GM19452 (cell line): Measurements from ENCODE around the gene CTNNA3.

Experiments
- ATAC-seq: cut with Tn5 transposase; IDR thresholded peaks from one replicate; pipeline ENCODE4 v1.9.1; 2021; ENCODE audit not compliant: unreplicated experiment

CTNNA3 gene

DNA sequence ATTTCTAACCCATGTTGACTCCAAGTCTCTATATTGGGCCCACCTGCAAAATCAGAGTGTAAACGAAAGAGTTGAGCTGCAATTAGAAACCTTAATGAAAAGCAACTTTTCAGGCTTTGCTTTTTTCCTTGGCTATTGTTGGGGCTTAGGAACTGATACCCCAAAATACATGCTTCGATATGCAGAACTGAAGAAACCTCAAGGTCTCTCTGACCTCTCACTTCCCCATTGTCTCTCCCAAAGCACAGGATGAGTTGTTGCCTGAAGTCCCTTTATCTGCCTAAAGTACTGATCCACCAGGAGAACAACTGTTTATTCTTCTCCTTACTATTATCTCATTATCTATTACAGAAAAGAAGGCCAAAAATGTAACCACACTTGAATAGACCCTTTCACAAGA, 1436.2 kb downstream of the CTNNA3 start:
- no peak for ATAC-seq

DNA sequence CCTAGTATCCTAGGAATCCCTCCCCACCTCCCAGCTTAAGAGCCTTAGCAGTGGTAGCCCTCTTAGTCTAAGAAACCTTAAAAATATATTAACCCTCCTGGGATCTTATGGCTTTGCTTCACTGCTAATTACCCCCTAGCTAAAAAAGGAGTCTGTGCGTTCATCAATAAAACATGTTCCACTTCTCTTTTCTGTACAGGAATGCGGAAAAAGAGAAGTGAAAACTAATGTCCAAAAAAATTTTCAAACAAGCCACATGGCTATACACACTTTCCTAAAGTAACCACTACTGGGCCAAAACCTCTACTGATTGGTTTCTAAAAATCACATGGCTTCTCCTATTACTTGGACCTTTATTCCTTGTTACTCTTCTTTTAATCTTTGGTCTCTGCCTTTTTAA, 1437.3 kb downstream of the CTNNA3 start:
- no peak for ATAC-seq

DNA sequence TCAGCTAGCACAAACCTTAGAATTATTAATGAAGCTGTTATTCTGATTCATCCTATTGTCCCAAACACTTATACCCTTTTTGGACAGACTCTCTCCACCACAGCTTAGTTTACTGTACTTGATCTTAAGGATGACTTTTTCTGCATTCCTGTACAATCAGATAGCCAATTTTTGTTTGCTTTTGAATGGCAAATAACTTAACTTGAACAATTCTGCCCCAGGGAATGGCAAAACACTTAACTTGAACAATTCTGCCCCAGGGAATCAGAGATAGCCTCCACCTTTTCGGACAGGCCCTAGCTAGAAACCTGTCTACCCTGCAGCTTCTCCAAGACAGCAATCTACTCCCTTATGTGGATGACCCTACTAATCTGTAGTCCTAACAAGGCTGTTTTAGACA, 1438.2 kb downstream of the CTNNA3 start:
- no peak for ATAC-seq

GRCh38 chr10:66252986-66253385, 1443.0 kb downstream of the CTNNA3 start:
- ATAC-seq = no peak

- ATAC-seq = no peak
Observed at GRCh38 chr10:66246177-66246576, 1449.8 kb downstream of the CTNNA3 start.

DNA sequence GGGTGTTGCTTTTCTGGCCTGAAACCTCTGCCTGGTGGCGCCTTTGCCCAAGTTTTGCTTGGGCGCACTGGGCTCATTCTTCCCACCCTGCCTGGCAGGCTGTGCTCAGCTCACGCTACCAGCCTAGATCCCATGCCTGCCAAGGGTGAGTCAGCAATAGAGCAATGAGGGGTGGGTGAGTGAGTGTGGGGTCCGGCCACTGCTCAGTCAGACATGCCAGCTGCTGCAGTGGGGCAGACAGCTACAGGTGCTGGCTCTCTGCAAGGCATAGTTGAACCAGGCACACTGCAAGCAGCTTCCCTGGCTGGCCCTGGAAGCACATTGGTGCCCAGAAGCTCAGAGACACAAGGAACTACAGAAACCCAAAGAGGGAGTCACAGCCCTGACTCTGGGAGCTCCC, 1451.0 kb downstream of the CTNNA3 start:
- no peak for ATAC-seq

DNA sequence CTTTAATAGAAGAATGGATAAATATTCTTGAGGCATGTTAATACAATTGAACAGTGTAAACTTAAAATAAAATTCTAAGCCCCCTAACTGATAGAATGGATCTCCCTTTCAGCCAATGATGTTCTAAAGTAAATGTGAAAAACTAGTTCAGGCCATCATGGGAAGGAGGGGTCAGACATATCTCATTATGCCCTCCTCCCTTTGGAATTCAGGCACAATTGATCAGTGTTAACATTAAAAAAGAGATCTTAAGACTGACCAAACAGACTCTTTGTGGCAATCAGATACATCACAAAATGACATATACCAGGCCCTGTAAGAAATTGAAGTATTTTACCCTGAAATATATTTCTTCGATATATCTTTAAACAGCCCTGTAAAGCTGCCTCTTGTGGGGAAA, 1453.1 kb downstream of the CTNNA3 start:
- ATAC-seq = no peak

GRCh38 chr10:66239062-66239461, 1456.9 kb downstream of the CTNNA3 start:
- ATAC-seq = no peak

DNA sequence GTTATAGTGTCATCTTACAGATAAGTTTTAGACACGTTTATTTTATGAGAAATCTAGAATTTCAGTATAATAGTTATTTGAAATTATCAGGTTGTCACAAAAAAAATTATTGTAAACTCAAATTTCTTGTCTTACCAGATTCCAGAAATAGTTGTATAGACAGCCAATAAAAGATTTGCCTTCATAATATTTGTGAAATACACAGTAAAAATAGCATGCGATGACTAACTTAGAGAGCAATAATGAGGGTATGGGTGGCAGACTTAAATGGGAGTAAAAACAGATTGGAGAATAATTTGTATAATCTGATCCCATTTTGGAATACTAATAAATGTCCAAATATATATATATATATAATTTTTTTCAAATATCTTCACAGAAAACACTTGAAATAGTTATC, 1457.7 kb downstream of the CTNNA3 start:
- ATAC-seq = no peak

DNA sequence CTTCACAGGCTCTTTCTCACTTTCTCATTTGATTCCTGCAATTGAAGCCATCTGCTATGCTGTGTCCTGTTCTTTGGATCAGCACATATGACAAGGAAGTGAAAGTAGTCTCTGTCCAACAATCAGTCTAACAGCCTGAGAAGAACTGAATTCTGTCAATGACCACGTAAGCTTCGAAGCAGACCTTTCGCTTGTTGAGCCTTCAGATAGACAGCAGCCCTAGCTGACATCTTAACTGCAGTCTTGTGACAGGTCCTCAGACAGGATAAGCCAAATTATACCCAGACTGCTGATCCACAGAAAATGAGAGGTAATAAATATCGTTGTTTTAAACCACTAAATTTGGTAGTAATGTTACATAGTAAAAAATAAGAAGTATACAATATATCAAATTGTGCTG, 1461.1 kb downstream of the CTNNA3 start:
- ATAC-seq = no peak

DNA sequence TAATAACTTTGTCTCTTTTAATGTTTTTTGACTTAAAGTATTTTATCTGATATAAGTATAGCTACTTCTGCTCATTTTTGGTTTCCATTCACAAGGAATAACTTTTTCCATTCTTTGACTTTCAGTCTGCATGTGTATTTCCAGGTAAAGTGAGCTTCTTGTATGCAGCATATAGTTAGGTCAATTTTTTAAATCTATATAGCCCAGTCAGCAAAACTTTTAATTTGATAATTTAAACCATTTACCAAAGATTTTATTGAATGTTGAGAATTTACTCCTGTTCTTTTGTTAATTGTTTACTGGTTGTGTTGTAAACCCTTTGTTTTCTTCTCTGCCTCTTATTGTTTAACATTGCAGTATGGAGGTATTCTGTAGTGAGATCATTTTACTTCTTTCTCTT, 1467.1 kb downstream of the CTNNA3 start:
- no peak for ATAC-seq

- ATAC-seq = no peak
Observed at GRCh38 chr10:66223656-66224055, 1472.3 kb downstream of the CTNNA3 start.

DNA sequence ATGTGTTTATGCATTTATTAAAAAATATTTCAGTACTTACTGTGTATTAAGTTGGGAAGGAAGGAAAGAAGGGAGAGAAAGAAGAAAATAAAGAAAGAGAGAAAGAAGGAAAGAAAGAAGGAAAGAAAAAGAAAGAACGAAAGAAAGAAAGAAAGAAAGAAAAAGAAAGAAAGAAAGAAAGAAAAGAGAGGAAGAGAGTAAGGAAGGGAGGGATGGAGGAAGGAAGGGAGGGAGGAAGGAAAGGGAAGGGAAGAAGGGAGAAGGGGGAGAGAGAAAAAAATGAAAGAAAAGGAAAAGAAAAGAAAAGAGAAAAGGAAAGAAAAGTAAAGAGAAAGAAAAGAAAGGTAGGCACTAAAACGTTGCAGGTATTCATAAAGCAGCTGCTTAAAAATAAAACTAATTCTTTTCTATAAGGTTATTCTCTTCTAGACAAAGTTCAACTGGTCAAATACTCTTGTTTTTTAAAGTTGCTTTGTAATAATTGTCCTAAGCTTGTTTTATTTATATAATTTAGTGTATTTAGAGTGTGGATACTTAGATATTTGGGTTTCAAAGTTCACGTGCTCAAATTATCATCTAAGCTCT, 1473.4 kb downstream of the CTNNA3 start:
- no peak for ATAC-seq

DNA sequence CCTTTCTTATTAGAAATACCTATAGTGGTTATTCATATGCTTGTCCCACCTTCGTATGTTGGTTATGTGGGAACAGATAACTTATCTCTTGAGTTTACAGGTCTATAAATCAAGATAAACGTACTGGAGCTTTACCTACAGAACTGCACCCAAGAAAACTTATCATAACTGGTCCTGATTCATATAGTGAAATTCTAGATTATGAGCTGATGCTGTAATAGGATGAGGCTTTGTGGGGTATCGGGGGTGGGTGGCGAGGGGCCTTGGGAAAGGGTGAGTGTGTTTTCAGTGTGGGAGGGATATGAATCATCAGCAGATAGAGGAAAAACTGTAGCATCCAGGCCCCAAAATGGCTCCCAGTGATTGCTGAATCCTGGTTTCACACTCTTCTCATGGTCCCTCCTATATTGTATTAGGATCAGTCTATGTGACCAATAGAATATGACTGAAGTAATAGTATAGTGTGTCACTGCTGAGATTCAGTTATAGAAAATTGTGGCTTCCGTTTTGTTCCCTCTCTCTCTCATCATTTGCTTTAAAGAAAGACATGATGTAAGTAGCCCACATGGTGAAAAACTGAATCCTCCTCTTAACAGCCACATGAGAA, 1476.9 kb downstream of the CTNNA3 start:
- ATAC-seq = no peak

- ATAC-seq = no peak
Observed at GRCh38 chr10:66218289-66218688, 1477.7 kb downstream of the CTNNA3 start.

DNA sequence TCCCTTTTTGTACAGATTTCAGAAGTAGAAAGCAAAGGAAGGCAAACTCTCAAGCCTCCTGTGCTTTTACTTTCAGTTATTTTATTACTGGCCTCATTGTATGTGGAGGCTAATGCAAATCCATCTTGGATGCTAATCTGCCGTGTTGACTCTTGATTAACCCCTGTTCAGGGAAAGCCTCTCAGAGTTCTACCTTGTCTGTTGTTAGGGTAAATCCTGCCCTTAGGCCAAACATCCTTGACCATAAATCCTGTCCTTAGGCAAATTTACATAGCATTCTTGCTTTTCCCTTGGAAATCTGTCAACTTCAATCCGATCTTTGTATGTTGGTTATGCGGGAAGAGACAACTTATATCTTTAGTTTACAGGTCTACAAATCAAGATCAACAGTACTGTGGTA, 1480.1 kb downstream of the CTNNA3 start:
- no peak for ATAC-seq

DNA sequence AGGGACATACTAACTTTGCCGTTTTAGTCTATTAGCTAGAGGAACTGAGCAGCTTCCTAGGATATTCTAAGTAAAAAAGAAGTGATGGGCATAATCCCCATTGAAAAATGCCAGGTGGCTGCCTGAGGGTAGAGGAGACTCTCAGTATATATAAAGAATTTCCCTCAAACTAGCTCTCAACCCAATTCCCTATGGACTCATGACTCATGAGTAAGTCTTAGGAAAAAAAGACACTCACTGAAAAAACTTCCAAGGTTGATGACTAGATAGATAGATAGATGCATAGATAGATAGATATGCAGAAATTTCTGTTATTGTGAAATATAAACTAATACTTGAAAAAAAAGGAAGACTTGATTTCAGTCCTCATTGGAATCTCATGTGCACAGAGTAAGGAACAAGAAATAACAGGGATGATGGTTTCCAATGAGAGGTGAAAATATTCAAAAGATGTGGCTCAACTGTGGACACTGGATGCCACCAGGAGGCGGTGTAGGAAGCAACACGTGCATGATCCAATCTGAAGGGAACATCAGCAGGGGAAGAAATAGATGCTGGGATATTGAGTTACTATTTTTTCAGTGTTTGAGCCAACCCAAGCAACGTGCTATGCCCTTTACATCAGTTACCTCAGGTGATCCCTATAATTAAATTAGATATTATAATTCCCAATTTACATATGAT, 1481.1 kb downstream of the CTNNA3 start:
- ATAC-seq = no peak

- no peak for ATAC-seq
Observed at GRCh38 chr10:66209025-66209424, 1487.0 kb downstream of the CTNNA3 start.

- no peak for ATAC-seq
Observed at GRCh38 chr10:66204838-66205237, 1491.2 kb downstream of the CTNNA3 start.

DNA sequence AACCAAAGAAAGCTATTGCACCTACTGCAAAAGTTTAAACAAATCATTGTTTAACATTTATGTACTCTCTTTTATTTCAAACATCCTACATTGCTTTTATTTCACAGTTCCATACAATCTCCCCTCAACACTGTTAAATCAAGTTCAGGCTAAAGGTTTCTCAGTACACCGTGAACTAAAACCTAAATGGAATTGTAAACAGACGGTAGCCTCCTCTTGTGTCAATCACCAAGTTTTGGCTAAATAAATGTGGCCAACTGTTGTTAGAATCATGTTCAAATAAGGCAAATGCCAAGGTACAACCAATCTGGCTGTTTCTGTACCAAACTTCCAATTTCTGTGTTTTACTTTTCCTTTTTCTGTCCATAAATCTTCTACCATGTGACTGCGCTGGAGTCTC, 1493.9 kb downstream of the CTNNA3 start:
- ATAC-seq = no peak

GRCh38 chr10:66192162-66192831, 1503.7 kb downstream of the CTNNA3 start:
- ATAC-seq = no peak

- no peak for ATAC-seq
Observed at GRCh38 chr10:66190413-66190812, 1505.6 kb downstream of the CTNNA3 start.
